HUES48 (cell line): ENCODE measurements around the gene MYEF2.

ENCODE experiments used
- H3K27ac ChIP-seq: one replicate; pipeline ENCODE4 v1.7.0; 2013; ENCODE audit warnings: low read depth, low read length, inconsistent platforms
- H3K27me3 ChIP-seq: 2 replicates; pipeline ENCODE4 v1.6.1; 2013; ENCODE audit warnings: mild to moderate bottlenecking, low read length; ENCODE audit not compliant: control insufficient read depth, insufficient read depth
- H3K36me3 ChIP-seq: 2 replicates; pipeline ENCODE4 v1.6.1; 2013; ENCODE audit warnings: low read length; ENCODE audit not compliant: control insufficient read depth, insufficient read depth
- H3K4me1 ChIP-seq: 2 replicates; pipeline ENCODE4 v1.6.1; 2013; ENCODE audit warnings: mild to moderate bottlenecking, low read length; ENCODE audit not compliant: control insufficient read depth, insufficient read depth
- H3K4me3 ChIP-seq: 2 replicates; pipeline ENCODE4 v1.5.1; 2013; ENCODE audit warnings: mild to moderate bottlenecking, low read depth, low read length
- H3K9ac ChIP-seq: 2 replicates; pipeline ENCODE4 v1.6.1; 2013; ENCODE audit warnings: mild to moderate bottlenecking, low read depth, low read length, moderate library complexity
- H3K9me3 ChIP-seq: 2 replicates; pipeline ENCODE4 v1.6.1; 2013; ENCODE audit warnings: low read length; ENCODE audit not compliant: control insufficient read depth, insufficient read depth

MYEF2 gene

DNA sequence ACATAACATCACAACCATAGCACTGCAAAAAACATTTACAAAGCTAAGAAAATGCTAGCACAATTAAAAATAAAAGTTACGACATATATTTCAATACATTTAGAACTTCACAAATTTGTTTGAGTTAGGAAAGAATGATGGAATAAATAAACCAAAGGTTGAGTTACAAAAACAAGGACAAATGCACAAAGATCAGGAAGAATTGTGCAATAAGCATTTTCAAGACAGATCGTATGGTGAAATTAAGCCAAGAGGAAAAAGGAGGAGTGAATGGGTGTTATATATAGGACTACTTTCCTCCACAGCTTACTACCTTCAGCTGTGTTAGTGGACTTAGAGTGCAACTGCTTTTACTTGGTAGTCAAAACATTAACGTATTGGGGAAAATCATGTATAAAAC, 7.4 kb upstream of the MYEF2 start:
- no peak overlapping the region for H3K4me3 ChIP-seq
- no peaks in the 10 kb centered on the region for H3K36me3 ChIP-seq
- no peak overlapping the region for H3K9ac ChIP-seq
- peaks cover 6% of the 10 kb centered on the region; the same call in 1 of the 2 replicates for H3K4me1 ChIP-seq
- H3K27me3 ChIP-seq: no peaks in the 10 kb centered on the region
- H3K9me3 ChIP-seq: no peaks in the 10 kb centered on the region
- H3K27ac ChIP-seq: no peak overlapping the region

DNA sequence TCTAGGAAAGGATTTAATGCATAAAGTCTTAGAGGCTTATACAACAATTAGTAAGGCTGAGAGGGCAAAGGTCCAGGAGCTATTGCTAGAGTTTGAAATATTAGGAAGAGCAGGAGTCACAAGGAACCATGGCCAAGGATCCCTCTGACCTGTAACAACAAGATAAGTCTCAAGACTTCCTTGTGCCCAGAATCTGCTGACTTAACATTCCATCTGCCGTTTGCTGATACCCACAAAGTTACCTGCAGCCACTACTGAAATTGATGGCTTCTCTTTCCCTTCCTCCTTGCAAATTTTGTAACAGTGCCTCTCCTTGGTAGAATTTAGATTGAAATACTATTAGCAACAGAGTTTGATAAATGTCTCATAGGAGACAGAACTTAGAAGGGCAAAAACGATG, 4.7 kb upstream of the MYEF2 start:
- Histone ChIP-seq H3K4me1 (peaks cover 21% of the 10 kb centered on the region), H3K27ac (no peak overlapping the region), H3K36me3 (no peaks in the 10 kb centered on the region), H3K4me3 (no peak overlapping the region), H3K9me3 (no peaks in the 10 kb centered on the region), H3K27me3 (no peaks in the 10 kb centered on the region), H3K9ac (no peak overlapping the region)

DNA sequence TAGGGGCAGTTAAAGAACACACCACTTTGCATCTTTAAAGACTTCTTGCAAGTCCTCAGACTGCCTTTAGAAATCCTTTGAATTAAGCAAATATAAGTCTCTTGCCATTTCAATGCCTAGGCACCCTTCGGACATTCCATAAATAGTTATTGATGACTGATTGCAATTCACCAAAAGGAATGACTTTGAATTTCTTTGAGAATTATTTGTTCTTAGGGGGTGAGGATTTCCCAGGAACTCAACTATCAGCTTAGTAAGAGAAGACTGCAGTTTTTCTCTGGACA, 495 bp upstream of the MYEF2 start:
- Histone ChIP-seq H3K9me3 (no peaks in the 10 kb centered on the region), H3K9ac (peak overlapping the region; percentile 67), H3K4me1 (peaks cover 35% of the 10 kb centered on the region), H3K27me3 (no peaks in the 10 kb centered on the region), H3K36me3 (no peaks in the 10 kb centered on the region), H3K27ac (peak overlapping the region; percentile 97), H3K4me3 (peak overlapping the region; percentile 66)

DNA sequence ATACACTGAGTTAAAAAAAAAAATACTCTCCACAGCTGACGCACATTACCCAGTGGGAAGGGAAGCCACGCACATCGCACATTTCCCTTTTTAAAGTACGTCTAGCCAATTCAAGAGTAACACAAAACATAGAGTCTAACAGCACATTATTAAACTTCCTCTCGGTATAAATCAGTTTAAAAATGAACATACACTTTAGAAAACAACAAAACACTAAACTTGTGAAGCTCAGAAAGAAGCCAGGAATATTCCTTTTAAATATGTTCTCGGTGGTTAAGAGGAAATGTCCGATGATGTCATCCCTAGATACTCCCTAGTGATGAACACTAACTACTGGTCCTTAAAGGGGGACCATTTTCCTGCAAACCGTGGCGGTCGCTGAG, 721 bp downstream of the MYEF2 start:
- Histone ChIP-seq H3K9ac (peak overlapping the region; percentile 92), H3K27ac (peak overlapping the region; percentile 97), H3K36me3 (no peaks in the 10 kb centered on the region), H3K4me3 (peak overlapping the region; percentile 66), H3K4me1 (peaks cover 39% of the 10 kb centered on the region), H3K27me3 (no peaks in the 10 kb centered on the region), H3K9me3 (no peaks in the 10 kb centered on the region)

DNA sequence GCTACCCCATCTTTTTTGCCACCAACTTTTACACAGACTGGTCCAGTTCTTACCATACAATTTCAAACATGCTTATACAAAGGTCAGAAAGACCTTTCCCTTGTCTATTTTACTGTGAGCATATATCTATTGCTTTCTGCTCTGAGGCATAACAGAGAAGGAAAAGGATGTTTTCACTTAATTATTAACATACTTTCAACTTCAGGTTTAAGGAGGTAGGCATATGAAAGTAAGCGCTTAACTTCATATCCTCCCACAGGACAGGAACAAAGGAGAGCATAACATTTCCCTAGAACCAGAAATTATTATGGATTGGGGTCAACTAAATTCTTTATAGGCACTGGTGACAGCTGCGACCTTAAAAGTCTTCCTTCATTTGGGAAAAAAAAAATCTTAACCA, 1.1 kb downstream of the MYEF2 start:
- Histone ChIP-seq H3K27ac (peak overlapping the region; percentile 97), H3K9ac (peak overlapping the region; percentile 92), H3K9me3 (no peaks in the 10 kb centered on the region), H3K36me3 (no peaks in the 10 kb centered on the region), H3K4me1 (peaks cover 39% of the 10 kb centered on the region), H3K27me3 (no peaks in the 10 kb centered on the region), H3K4me3 (peak overlapping the region; percentile 66)

DNA sequence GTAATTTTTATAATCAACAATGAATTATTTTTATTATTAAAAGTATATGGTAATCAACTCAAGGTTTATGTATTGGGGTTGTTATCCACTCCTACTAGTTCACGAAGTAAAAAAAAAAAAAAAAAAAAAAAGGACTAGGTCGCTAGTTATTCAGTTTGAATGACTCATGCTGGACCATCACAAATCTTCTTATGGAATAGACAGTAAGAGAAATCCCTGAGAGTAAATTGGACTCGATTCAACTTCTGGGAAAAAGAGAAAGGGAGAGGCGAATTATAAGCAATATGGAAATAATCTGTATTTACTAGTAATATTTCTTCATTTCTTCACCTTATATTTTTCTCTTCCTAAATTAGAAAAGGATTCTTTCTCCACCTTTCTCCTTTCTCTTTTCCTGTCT, 2.0 kb downstream of the MYEF2 start:
- H3K9ac ChIP-seq: no peak overlapping the region
- no peak overlapping the region for H3K27ac ChIP-seq
- no peak overlapping the region for H3K4me3 ChIP-seq
- no peaks in the 10 kb centered on the region for H3K9me3 ChIP-seq
- no peaks in the 10 kb centered on the region for H3K27me3 ChIP-seq
- H3K4me1 ChIP-seq: peaks cover 45% of the 10 kb centered on the region
- no peaks in the 10 kb centered on the region for H3K36me3 ChIP-seq

DNA sequence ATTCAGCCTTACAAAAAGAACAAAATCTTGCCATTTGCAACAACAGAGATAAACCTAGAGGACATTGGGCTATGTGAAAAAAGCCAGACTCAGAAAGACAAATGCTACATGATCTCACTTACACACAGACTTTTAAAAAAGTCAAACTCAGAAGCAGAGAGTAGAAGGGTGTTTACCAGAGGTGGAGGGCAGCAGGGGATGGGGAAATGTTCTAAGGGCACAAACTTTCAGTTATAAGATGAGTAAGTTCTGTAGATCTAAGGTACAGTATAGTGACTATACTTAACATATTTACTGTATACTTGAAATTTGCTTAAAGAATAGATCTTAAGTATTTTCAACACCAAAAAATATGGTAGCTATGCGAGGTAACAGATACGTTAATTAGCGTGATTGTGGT, 3.0 kb downstream of the MYEF2 start:
- peaks cover 51% of the 10 kb centered on the region for H3K4me1 ChIP-seq
- H3K27ac ChIP-seq: no peak overlapping the region
- no peaks in the 10 kb centered on the region for H3K36me3 ChIP-seq
- H3K9me3 ChIP-seq: no peaks in the 10 kb centered on the region
- H3K27me3 ChIP-seq: no peaks in the 10 kb centered on the region
- H3K9ac ChIP-seq: no peak overlapping the region
- H3K4me3 ChIP-seq: no peak overlapping the region

DNA sequence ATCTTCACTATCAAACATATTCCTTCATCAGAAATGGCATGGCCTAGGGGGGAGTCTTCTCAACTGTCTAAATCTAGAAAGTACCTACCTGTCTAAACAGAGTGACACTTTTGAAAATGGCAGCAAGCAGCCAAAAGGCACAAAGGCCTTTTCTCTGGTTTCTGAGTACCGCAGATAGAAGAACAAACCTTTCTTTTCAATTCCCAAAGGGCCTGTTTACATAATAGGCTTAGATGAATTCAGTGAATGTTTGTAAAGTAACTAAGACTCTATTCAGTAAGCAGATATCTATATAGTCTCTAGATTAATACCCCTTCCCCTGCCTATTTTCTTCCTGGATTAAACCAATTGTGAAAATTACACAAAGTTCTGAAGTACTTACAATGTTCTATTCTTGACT, 7.1 kb downstream of the MYEF2 start:
- Histone ChIP-seq H3K27me3 (no peaks in the 10 kb centered on the region), H3K9me3 (no peaks in the 10 kb centered on the region), H3K27ac (peak overlapping the region; percentile 27), H3K9ac (no peak overlapping the region), H3K4me1 (peaks cover 34% of the 10 kb centered on the region), H3K36me3 (peaks cover 25% of the 10 kb centered on the region), H3K4me3 (no peak overlapping the region)

DNA sequence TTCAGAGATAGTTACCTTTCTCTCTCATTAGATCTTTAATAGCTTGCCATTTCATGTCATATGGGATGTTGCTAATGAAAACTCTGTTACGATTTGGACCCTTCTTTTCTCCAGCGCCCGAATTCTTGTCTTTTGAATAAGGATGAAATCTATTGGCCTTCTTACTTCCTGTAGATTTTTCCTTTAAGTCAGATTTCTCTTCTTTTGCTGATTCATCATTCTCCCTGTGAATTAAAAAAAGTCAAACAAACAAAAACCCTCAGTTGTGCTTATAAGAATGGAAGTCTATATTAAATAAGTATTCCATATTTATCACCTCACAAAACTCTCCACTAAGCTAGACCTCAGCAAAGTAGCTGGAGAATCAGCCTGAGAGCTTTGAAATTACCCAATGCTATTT, 9.5 kb downstream of the MYEF2 start:
- Histone ChIP-seq H3K4me3 (no peak overlapping the region), H3K9me3 (no peaks in the 10 kb centered on the region), H3K36me3 (peaks cover 49% of the 10 kb centered on the region), H3K27ac (no peak overlapping the region), H3K9ac (no peak overlapping the region), H3K27me3 (no peaks in the 10 kb centered on the region), H3K4me1 (peaks cover 26% of the 10 kb centered on the region)

DNA sequence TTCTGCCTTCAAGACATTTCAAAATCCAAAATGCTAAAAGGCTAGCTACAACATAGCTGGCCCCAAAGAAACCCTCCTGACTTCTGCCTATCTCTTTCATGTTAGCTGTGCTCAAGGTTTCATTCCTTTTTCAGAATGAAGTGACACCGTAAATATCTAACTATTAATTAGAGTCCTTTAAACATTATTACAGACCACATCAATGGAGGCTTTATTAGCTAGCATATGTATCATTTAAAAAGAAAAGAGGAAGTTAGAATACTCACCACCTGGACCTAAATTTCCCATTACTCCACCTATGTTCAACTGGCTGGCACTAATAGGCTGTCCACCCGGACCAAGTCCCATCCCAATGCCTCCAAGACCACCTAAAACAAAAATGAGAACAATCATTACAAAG, 24.6 kb downstream of the MYEF2 start:
- peaks cover 76% of the 10 kb centered on the region for H3K36me3 ChIP-seq
- no peak overlapping the region for H3K4me3 ChIP-seq
- no peaks in the 10 kb centered on the region for H3K27me3 ChIP-seq
- H3K9ac ChIP-seq: no peak overlapping the region
- no peaks in the 10 kb centered on the region for H3K9me3 ChIP-seq
- H3K27ac ChIP-seq: no peak overlapping the region
- peaks cover 19% of the 10 kb centered on the region for H3K4me1 ChIP-seq

DNA sequence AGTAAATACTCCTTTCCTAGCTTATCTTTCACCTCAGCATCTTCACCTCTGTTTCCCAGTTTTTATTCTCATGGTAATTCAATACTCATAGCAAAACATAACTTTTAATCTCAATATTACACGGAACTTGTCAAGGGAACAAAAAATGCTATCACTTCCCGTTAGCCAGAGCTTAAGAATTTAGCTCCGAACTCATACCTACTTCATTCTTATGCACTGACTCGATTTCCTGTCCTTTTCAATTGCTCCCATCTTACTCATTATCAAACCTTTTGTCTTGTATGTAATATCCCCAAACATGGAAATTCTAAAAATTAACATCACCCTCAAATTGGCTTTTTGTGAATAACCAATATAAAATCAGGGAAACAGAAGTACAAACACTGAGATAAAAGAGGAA, 28.2 kb downstream of the MYEF2 start:
- Histone ChIP-seq H3K4me3 (peak overlapping the region; percentile 13; the same call in 1 of the 2 replicates), H3K27me3 (no peaks in the 10 kb centered on the region), H3K36me3 (peaks cover 90% of the 10 kb centered on the region), H3K9me3 (no peaks in the 10 kb centered on the region), H3K9ac (no peak overlapping the region), H3K4me1 (peaks cover 19% of the 10 kb centered on the region), H3K27ac (peak overlapping the region; percentile 57)

DNA sequence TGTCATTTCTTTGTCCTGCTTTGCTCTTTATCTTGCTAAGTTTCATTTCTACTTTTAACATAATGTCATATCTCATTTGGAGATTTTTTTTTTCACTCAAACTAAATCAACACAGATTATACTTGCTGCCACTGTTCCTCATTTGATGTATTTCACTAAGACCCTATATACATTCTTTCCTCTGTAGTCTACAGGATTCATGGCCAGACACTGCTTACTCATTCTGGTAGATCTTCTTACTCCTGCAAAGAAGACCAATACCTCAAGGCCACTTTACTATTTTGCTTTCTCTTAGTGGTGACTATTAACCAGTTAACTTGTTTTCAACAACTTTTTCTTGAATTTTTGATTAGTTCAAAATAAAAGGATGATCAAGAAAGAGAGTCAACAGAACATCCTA, 30.7 kb downstream of the MYEF2 start:
- Histone ChIP-seq H3K27ac (no peak overlapping the region), H3K36me3 (peaks cover 89% of the 10 kb centered on the region)

More for the DNA sequence above, 30.7 kb downstream of the MYEF2 start:
- H3K4me1 ChIP-seq: peaks cover 19% of the 10 kb centered on the region
- no peaks in the 10 kb centered on the region for H3K9me3 ChIP-seq
- no peaks in the 10 kb centered on the region for H3K27me3 ChIP-seq
- no peak overlapping the region for H3K4me3 ChIP-seq
- H3K9ac ChIP-seq: no peak overlapping the region
